ENCODE data around the gene PARD3B. TPM values are rescaled to one million over a fixed set of nuclear protein-coding genes. Genes with fewer than 3 reads are reported as not detected.

The PARD3B gene
- total RNA-seq, 1 experiment from 2014 or later: 7.6 TPM

- Histone ChIP-seq H3K79me2 (ENCODE audit: low read depth) (no peaks in the 10 kb centered on the region), H4K20me1 (ENCODE audit: insufficient read depth) (no peaks in the 10 kb centered on the region), H3K9me2 (ENCODE audit: insufficient read depth) (no peaks in the 10 kb centered on the region), H3K27ac (no peak overlapping the region), H3K27me3 (ENCODE audit: insufficient read depth, low read depth) (no peaks in the 10 kb centered on the region), H3K4me3 (no peak overlapping the region), H3K9me3 (ENCODE audit: insufficient read depth, low read depth) (no peaks in the 10 kb centered on the region), H3K4me2 (no peak overlapping the region), H3K4me1 (replicated peaks; ENCODE audit: insufficient read depth) (no peaks in the 10 kb centered on the region), H3F3A (ENCODE audit: insufficient read depth, low read depth) (no peaks in the 10 kb centered on the region), H2AFZ (no peak overlapping the region), H3K36me3 (ENCODE audit: low read depth) (no peaks in the 10 kb centered on the region)
- intact Hi-C loops (cut with micrococcal nuclease; ENCODE audit: unreplicated experiment): no loop called here
- ChIA-PET CTCF (no interaction called here), POLR2A (ENCODE audit: unreplicated experiment) (no interaction called here)
- no TSS peak for BruUV-seq (replicated peaks)
- TF ChIP-seq EZH2 (IDR thresholded peaks at IDR 0.05; ENCODE audit: low read depth) (no peak), CTCF (conservative IDR thresholded peaks at IDR 0.05) (no peak)
- DNase-seq: no peak
Observed at GRCh38 chr2:205441524-205441923, 896.2 kb downstream of the PARD3B start.

- POLR2A ChIA-PET (ENCODE audit: unreplicated experiment): interaction anchor here (0.7 kb wide), 1 partner anchor 17 kb away, joined by 3 read pairs; no protein-coding TSS in a partner anchor
- Histone ChIP-seq H3K4me1 (replicated peaks; ENCODE audit: insufficient read depth) (no peaks in the 10 kb centered on the region), H3K27ac (no peak overlapping the region), H3K9me3 (ENCODE audit: insufficient read depth, low read depth) (no peaks in the 10 kb centered on the region), H4K20me1 (ENCODE audit: insufficient read depth) (no peaks in the 10 kb centered on the region), H3K27me3 (ENCODE audit: insufficient read depth, low read depth) (no peaks in the 10 kb centered on the region), H2AFZ (no peak overlapping the region), H3K4me3 (no peak overlapping the region), H3K4me2 (no peak overlapping the region), H3K79me2 (ENCODE audit: low read depth) (no peaks in the 10 kb centered on the region), H3K9me2 (ENCODE audit: insufficient read depth) (no peaks in the 10 kb centered on the region), H3K36me3 (ENCODE audit: low read depth) (no peaks in the 10 kb centered on the region), H3F3A (ENCODE audit: insufficient read depth, low read depth) (no peaks in the 10 kb centered on the region)
- CTCF ChIA-PET: no interaction called here
- no TSS peak for BruUV-seq (replicated peaks)
- intact Hi-C loops (cut with micrococcal nuclease; ENCODE audit: unreplicated experiment): no loop called here
- TF ChIP-seq CTCF (conservative IDR thresholded peaks at IDR 0.05): no peak
- no peak for TF ChIP-seq EZH2 (IDR thresholded peaks at IDR 0.05; ENCODE audit: low read depth)
- no peak for DNase-seq
Observed at GRCh38 chr2:205448189-205448588, 902.9 kb downstream of the PARD3B start.

- ChIA-PET POLR2A (ENCODE audit: unreplicated experiment) (no interaction called here), CTCF (no interaction called here)
- Histone ChIP-seq H4K20me1 (ENCODE audit: insufficient read depth) (no peaks in the 10 kb centered on the region), H3K36me3 (ENCODE audit: low read depth) (no peaks in the 10 kb centered on the region), H3K9me2 (ENCODE audit: insufficient read depth) (no peaks in the 10 kb centered on the region; the same call in 1 of the 2 replicates), H3K4me2 (no peak overlapping the region), H3K9me3 (ENCODE audit: insufficient read depth, low read depth) (no peaks in the 10 kb centered on the region), H3K27ac (no peak overlapping the region), H3K4me1 (replicated peaks; ENCODE audit: insufficient read depth) (no peaks in the 10 kb centered on the region), H3F3A (ENCODE audit: insufficient read depth, low read depth) (no peaks in the 10 kb centered on the region), H3K4me3 (no peak overlapping the region), H2AFZ (no peak overlapping the region), H3K27me3 (ENCODE audit: insufficient read depth, low read depth) (no peaks in the 10 kb centered on the region), H3K79me2 (ENCODE audit: low read depth) (no peaks in the 10 kb centered on the region)
- DNase-seq: no peak
- no peak for TF ChIP-seq CTCF (conservative IDR thresholded peaks at IDR 0.05)
- TF ChIP-seq EZH2 (IDR thresholded peaks at IDR 0.05; ENCODE audit: low read depth): no peak
- BruUV-seq (replicated peaks): no TSS peak
- intact Hi-C loops (cut with micrococcal nuclease; ENCODE audit: unreplicated experiment): no loop called here
Observed at GRCh38 chr2:205451901-205452512, 906.7 kb downstream of the PARD3B start.

All from PC-9 (cell line).